ENCODE measurements around the gene KCNH3. TPM values are rescaled to one million over a fixed set of nuclear protein-coding genes. Genes with fewer than 3 reads are reported as not detected.

KCNH3 gene
- total and polyA plus RNA-seq, 2 of the 8 experiments (the other 6 are each of a cell fraction or from before 2014, with no cell fraction given), result 0.24 to 0.50 TPM

DNA sequence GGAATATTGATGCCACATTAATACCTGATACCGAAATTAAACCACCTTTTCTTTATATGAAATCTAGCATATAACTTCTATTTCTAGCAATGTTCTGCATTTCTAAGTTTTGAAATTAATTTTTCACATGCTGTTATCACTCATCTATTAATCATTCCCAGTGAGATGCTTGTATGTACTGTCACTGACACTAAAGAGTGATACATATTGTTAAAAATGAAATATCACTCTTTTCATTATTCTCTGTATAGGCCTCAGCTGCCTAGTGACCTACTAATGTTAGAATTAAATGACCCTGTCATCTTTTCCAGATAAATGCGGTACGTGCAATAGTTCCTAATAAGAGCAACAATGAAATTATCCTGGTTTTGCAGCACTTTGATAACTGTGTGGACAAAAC is 49.7 kb upstream of the KCNH3 start:
- Histone ChIP-seq H3K27me3 (replicated peaks in 1 of 4; ENCODE audit: control insufficient read depth in 3 of 4, extremely low read depth in 1 of 4, insufficient read depth in 3 of 4, low read length in 3 of 4) (no peaks in the 10 kb centered on the region), H3K4ac (replicated peaks; ENCODE audit: insufficient read length, low read depth, low read length) (no peak overlapping the region), H2BK20ac (ENCODE audit: low read length) (no peak overlapping the region), H2BK120ac (replicated peaks; ENCODE audit: low read depth, low read length) (no peak overlapping the region), H3K56ac (replicated peaks; ENCODE audit: insufficient read length, low read depth, low read length) (no peak overlapping the region), H3K27ac (ENCODE audit: low read depth, low read length) (no peak overlapping the region), H4K20me1 (replicated peaks in 1 of 2; ENCODE audit: control insufficient read depth in 1 of 2, insufficient read depth in 2 of 2, low read length in 2 of 2) (no peaks in the 10 kb centered on the region), H3K4me2 (ENCODE audit: insufficient read depth in 1 of 2, low read depth in 2 of 2, low read length in 2 of 2) (no peak overlapping the region), H3K4me3 (ENCODE audit: extremely low read depth in 1 of 4, insufficient read depth in 2 of 4, low read depth in 3 of 4, low read length in 4 of 4) (no peak overlapping the region), H2AK5ac (ENCODE audit: low read depth, low read length) (no peak overlapping the region), H4K8ac (ENCODE audit: extremely low read depth, insufficient read depth, low read length) (no peak overlapping the region), H3K23ac (ENCODE audit: insufficient read length) (no peak overlapping the region), H2BK12ac (ENCODE audit: low read depth, low read length) (no peak overlapping the region), H3K79me2 (ENCODE audit: control insufficient read depth in 1 of 2, insufficient read depth in 2 of 2, low read length in 2 of 2) (no peaks in the 10 kb centered on the region), H3K9ac (replicated peaks in 1 of 4; ENCODE audit: extremely low read depth in 1 of 4, low read depth in 3 of 4, low read length in 3 of 4) (no peak overlapping the region), H3K79me1 (ENCODE audit: low read depth, low read length) (no peaks in the 10 kb centered on the region), H2BK15ac (ENCODE audit: low read length) (no peak overlapping the region), H3K14ac (ENCODE audit: insufficient read length) (no peak overlapping the region), H3K36me3 (ENCODE audit: control insufficient read depth in 2 of 4, insufficient read depth in 4 of 4, low read length in 3 of 4) (no peaks in the 10 kb centered on the region), H3K9me3 (ENCODE audit: insufficient read depth in 2 of 2, low read depth in 1 of 2, low read length in 1 of 2) (no peaks in the 10 kb centered on the region), H2AFZ (ENCODE audit: low read length) (no peak overlapping the region), H4K5ac (ENCODE audit: insufficient read length, low read depth, low read length) (no peak overlapping the region), H3K18ac (ENCODE audit: extremely low read depth, low read length) (no peak overlapping the region), H2BK5ac (ENCODE audit: low read depth, low read length) (no peak overlapping the region), H3K4me1 (replicated peaks in 1 of 4; ENCODE audit: control insufficient read depth in 3 of 4, insufficient read depth in 4 of 4, low read length in 3 of 4) (peaks cover 0 to 6% (median 2%) of the 10 kb centered on the region in 4 experiments; a peak in 2 of 7 replicates), H4K91ac (replicated peaks; ENCODE audit: insufficient read length, low read length) (no peak overlapping the region), H3K23me2 (ENCODE audit: low read depth, low read length) (no peaks in the 10 kb centered on the region)
- TF ChIP-seq SAP30 (IDR thresholded peaks at IDR 0.05; ENCODE audit: insufficient read depth, insufficient replicate concordance, low read length), result no peak
- no peak for TF ChIP-seq SIN3A (conservative IDR thresholded peaks at IDR 0.05 in 1 of 2, IDR thresholded peaks at IDR 0.05 in 1 of 2; ENCODE audit: low read depth in 1 of 2, low read length in 2 of 2)
- TF ChIP-seq POU5F1 (IDR thresholded peaks at IDR 0.05; ENCODE audit: low read depth, low read length), result no peak
- TF ChIP-seq POLR2AphosphoS5 (IDR thresholded peaks at IDR 0.05; ENCODE audit: low read depth, low read length), result no peak
- no peak for TF ChIP-seq BRCA1 (IDR thresholded peaks at IDR 0.05; ENCODE audit: low read depth, low read length)
- no peak for TF ChIP-seq FOSL1 (IDR thresholded peaks at IDR 0.05; ENCODE audit: insufficient read depth, low read depth, low read length)
- no peak for TF ChIP-seq TAF7 (optimal IDR thresholded peaks at IDR 0.05; ENCODE audit: borderline replicate concordance, low read depth, low read length)
- TF ChIP-seq CREB1 (IDR thresholded peaks at IDR 0.05), result no peak
- WGBS, 2 experiments (ENCODE audit: extremely low coverage in 1 of 2, insufficient coverage in 1 of 2, insufficient read length in 1 of 2, insufficient replicate concordance in 2 of 2, low coverage in 1 of 2, low lambda C conversion rate in 2 of 2, missing lambda C conversion rate in 1 of 2), result 89% methylated on average over 3 of the region's 3 CpGs; no CpG with 5 or more reads in 1 of the 2 experiments
- DNase-seq (ENCODE audit: low read depth in 1 of 2, low spot score in 2 of 2) (no peak), FAIRE-seq (no peak)
- ChIA-PET CTCF (ENCODE audit: partially characterized antibody) (interaction anchor here (0.6 to 1.3 kb wide), 3 partner anchors 129 to 132 kb away, joined by 3 read pairs; no protein-coding TSS in a partner anchor), POLR2A (ENCODE audit: partially characterized antibody) (interaction anchor here (0.6 kb wide), 1 partner anchor 20 kb away, joined by 3 read pairs; no protein-coding TSS in a partner anchor)

Measured in H1 (cell line).